ENCODE results near the gene CNEP1R1.

DNA sequence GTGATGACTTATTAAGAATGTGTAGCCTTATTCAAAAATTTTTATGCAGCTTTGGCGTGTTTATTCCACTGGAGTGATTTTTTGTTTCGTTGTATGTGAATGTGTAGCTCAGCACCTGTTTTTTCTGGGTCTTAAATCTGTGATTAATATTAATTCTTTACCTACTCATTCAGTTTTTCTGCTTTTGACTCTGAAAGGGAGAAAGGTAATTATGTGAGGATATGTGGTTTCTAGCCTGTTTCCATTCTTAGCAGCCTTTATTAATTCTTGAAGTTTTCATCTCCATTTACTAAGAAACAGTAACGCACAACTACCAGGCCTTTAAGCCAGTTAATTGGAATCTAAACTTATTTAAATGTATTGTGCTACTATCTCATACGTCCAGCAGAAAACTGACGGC, 47.7 kb downstream of the CNEP1R1 start:
- TF ChIP-seq, protein P1, sequence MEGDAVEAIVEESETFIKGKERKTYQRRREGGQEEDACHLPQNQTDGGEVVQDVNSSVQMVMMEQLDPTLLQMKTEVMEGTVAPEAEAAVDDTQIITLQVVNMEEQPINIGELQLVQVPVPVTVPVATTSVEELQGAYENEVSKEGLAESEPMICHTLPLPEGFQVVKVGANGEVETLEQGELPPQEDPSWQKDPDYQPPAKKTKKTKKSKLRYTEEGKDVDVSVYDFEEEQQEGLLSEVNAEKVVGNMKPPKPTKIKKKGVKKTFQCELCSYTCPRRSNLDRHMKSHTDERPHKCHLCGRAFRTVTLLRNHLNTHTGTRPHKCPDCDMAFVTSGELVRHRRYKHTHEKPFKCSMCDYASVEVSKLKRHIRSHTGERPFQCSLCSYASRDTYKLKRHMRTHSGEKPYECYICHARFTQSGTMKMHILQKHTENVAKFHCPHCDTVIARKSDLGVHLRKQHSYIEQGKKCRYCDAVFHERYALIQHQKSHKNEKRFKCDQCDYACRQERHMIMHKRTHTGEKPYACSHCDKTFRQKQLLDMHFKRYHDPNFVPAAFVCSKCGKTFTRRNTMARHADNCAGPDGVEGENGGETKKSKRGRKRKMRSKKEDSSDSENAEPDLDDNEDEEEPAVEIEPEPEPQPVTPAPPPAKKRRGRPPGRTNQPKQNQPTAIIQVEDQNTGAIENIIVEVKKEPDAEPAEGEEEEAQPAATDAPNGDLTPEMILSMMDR (IDR thresholded peaks at IDR 0.05): no peak
- TF ChIP-seq POLR2A (IDR thresholded peaks at IDR 0.05): no peak
